ENCODE results near the gene SPECC1L. TPM values are rescaled to one million over a fixed set of nuclear protein-coding genes. Genes with fewer than 3 reads are reported as not detected.

Gene SPECC1L
- total RNA-seq, 4 donors from 2014 or later, result 63.6 to 116 (median 90.1) TPM

GRCh38 chr22:24416095-24416494 lies 145.5 kb downstream of the SPECC1L start:
- 85% methylated on average over 8 of the region's 8 CpGs for WGBS
- H3K4me1 ChIP-seq, result peaks cover 18 to 20% (median 18%) of the 10 kb centered on the region in 4 donors
- intact Hi-C loops (cut with DNase I), result no loop called here
- peaks cover 0 to 2% (median 0%) of the 10 kb centered on the region in 4 donors for H3K27me3 ChIP-seq
- H3K4me3 ChIP-seq, result no peak overlapping the region
- no peaks in the 10 kb centered on the region for H3K9me3 ChIP-seq
- DNase-seq (ENCODE audit: extremely low spot score), result no peak
- TF ChIP-seq POLR2A (IDR thresholded peaks at IDR 0.05; ENCODE audit: low read depth), result no peak
- TF ChIP-seq, protein P1, sequence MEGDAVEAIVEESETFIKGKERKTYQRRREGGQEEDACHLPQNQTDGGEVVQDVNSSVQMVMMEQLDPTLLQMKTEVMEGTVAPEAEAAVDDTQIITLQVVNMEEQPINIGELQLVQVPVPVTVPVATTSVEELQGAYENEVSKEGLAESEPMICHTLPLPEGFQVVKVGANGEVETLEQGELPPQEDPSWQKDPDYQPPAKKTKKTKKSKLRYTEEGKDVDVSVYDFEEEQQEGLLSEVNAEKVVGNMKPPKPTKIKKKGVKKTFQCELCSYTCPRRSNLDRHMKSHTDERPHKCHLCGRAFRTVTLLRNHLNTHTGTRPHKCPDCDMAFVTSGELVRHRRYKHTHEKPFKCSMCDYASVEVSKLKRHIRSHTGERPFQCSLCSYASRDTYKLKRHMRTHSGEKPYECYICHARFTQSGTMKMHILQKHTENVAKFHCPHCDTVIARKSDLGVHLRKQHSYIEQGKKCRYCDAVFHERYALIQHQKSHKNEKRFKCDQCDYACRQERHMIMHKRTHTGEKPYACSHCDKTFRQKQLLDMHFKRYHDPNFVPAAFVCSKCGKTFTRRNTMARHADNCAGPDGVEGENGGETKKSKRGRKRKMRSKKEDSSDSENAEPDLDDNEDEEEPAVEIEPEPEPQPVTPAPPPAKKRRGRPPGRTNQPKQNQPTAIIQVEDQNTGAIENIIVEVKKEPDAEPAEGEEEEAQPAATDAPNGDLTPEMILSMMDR (IDR thresholded peaks at IDR 0.05), result no peak
- TF ChIP-seq POLR2AphosphoS5 (IDR thresholded peaks at IDR 0.05), result no peak
- no peak for TF ChIP-seq EP300 (IDR thresholded peaks at IDR 0.05)
- peaks cover 46 to 76% (median 64%) of the 10 kb centered on the region in 4 donors for H3K36me3 ChIP-seq
- no peak overlapping the region for H3K27ac ChIP-seq (replicated peaks in 1 of 4)

DNA sequence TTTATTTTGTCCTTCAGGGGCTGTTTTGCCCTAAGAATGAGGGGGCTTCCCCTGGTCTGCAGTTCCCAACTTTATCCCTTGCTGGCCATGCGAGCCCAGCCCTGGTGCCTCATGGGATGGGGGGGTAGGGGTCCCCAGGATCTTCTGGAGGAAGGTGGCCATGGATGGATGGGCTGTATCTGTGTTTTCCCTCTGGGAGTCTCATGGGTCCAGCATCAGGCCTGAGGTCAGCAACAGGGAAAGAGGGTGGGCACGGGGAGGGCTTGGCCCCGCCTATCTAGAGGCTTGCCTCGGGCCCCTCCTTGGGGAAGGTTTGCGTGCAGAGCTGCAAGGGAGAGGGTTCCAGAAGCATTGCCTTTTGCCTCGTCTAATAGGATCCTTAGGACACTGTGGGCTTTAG lies 146.0 kb downstream of the SPECC1L start:
- peaks cover 19 to 26% (median 23%) of the 10 kb centered on the region in 4 donors for H3K4me1 ChIP-seq
- peaks cover 0 to 6% (median 0%) of the 10 kb centered on the region in 4 donors for H3K27me3 ChIP-seq
- no peak overlapping the region for H3K27ac ChIP-seq (replicated peaks in 1 of 4)
- intact Hi-C loops (cut with DNase I), result no loop called here
- TF ChIP-seq POLR2A (IDR thresholded peaks at IDR 0.05; ENCODE audit: low read depth) (no peak), EP300 (IDR thresholded peaks at IDR 0.05) (no peak), POLR2AphosphoS5 (IDR thresholded peaks at IDR 0.05) (no peak)
- TF ChIP-seq, protein P1 (IDR thresholded peaks at IDR 0.05), result no peak
- H3K9me3 ChIP-seq, result no peaks in the 10 kb centered on the region
- H3K4me3 ChIP-seq, result no peak overlapping the region
- no peak for DNase-seq (ENCODE audit: extremely low spot score)
- peaks cover 43 to 71% (median 60%) of the 10 kb centered on the region in 4 donors for H3K36me3 ChIP-seq
- WGBS, result 75% methylated on average over 2 of the region's 6 CpGs

GRCh38 chr22:24417200-24417599 lies 146.6 kb downstream of the SPECC1L start:
- Histone ChIP-seq H3K27me3 (peaks cover 0 to 6% (median 0%) of the 10 kb centered on the region in 4 donors), H3K27ac (replicated peaks in 1 of 4) (no peak overlapping the region), H3K4me3 (no peak overlapping the region), H3K9me3 (no peaks in the 10 kb centered on the region), H3K36me3 (peaks cover 37 to 65% (median 54%) of the 10 kb centered on the region in 4 donors), H3K4me1 (peaks cover 19 to 30% (median 26%) of the 10 kb centered on the region in 4 donors)
- intact Hi-C loops (cut with DNase I), result no loop called here
- TF ChIP-seq POLR2A (IDR thresholded peaks at IDR 0.05; ENCODE audit: low read depth), result no peak
- no peak for TF ChIP-seq EP300 (IDR thresholded peaks at IDR 0.05)
- no peak for TF ChIP-seq POLR2AphosphoS5 (IDR thresholded peaks at IDR 0.05)
- WGBS, result 90% methylated on average over 7 of the region's 7 CpGs
- no peak for DNase-seq (ENCODE audit: extremely low spot score)

DNA sequence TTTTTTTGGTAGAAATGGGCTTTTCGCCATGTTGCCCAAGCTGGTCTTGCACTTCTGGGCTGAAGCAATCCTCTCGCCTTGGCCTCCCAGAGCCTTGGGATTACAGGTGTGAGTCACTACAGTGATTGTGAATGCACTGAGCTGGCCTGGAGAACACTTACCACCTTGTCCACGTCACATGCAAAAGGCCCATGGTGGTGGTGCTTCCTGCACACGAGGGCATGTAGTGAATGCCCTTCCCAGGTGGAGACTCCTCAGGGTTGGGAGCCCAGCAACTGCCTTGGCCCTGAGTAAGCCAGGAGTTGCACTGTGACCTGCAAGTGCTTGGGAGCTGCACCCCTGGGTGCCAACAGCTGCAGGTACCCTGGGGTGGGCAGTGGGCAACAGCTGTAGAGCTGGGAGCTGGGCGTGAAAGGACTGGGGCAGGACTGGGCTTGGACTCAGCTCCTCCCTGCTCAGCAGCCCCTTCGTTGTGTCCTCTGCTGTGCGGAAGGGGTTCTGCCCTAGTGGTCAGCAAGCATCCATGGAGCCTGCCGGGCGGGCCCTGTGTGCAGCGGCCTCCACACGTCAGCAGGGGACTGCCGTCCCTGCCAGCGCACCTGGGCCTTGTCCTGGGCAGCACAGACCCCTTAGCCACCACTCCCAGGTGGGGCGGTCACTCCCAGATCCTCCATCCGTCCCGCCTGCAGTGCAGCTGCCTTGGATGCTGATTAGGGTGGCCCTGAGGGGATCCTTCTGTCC lies 147.4 kb downstream of the SPECC1L start:
- no peak for DNase-seq (ENCODE audit: extremely low spot score)
- no peak overlapping the region for H3K4me3 ChIP-seq
- intact Hi-C loops (cut with DNase I), result no loop called here
- no peak for TF ChIP-seq POLR2AphosphoS5 (IDR thresholded peaks at IDR 0.05)
- TF ChIP-seq EP300 (IDR thresholded peaks at IDR 0.05), result no peak
- TF ChIP-seq, protein P1 (IDR thresholded peaks at IDR 0.05), result no peak
- no peak for TF ChIP-seq POLR2A (IDR thresholded peaks at IDR 0.05; ENCODE audit: low read depth)
- no peaks in the 10 kb centered on the region for H3K9me3 ChIP-seq
- H3K27ac ChIP-seq (replicated peaks in 1 of 4), result no peak overlapping the region
- peaks cover 19 to 36% (median 27%) of the 10 kb centered on the region in 4 donors for H3K4me1 ChIP-seq
- H3K36me3 ChIP-seq, result peaks cover 29 to 56% (median 46%) of the 10 kb centered on the region in 4 donors
- WGBS, result 90% methylated on average over 6 of the region's 16 CpGs
- peaks cover 0 to 10% (median 0%) of the 10 kb centered on the region in 4 donors for H3K27me3 ChIP-seq

DNA sequence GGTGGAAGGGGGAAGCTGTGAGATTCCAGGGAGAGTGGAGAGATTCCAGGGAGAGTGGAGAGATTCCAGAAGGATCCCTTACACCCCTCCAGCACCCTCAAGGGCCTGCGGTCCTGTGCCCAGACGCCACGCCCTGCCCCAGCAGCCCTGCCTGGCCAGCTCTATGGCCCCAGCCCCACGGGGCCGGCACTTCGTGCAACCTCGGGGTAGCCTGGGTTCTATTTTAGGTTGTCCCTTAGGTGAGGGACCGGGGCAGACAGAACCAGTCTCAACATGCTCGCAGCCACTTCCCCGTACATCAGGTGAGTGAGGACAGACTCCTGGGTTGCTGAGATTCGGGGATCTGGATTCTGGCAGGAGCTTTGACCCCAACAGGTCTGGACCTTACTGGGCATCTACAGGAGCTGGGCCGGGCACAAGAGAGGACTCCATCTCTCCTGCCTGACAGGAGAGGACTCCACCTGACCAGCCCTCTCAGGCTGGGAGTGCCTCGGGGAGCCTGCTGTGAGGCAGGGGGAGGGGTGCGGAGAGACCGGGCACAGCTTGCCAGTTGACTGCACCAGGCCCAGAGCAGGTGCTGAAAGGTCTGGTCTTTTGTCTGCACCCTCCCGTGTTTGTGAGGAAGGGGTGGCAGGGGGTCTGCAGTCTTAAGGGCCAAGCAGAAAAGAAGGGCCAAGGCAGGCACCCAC lies 148.3 kb downstream of the SPECC1L start:
- Histone ChIP-seq H3K27me3 (peaks cover 0 to 19% (median under 1%) of the 10 kb centered on the region in 4 donors), H3K27ac (replicated peaks in 1 of 4) (no peak overlapping the region), H3K36me3 (peaks cover 27 to 48% (median 38%) of the 10 kb centered on the region in 4 donors), H3K4me1 (peaks cover 27 to 44% (median 33%) of the 10 kb centered on the region in 4 donors), H3K9me3 (no peaks in the 10 kb centered on the region), H3K4me3 (no peak overlapping the region)
- no peak for DNase-seq (ENCODE audit: extremely low spot score)
- WGBS, result 79% methylated on average over 4 of the region's 16 CpGs
- no peak for TF ChIP-seq EP300 (IDR thresholded peaks at IDR 0.05)
- TF ChIP-seq, protein P1 (IDR thresholded peaks at IDR 0.05), result no peak
- no peak for TF ChIP-seq POLR2AphosphoS5 (IDR thresholded peaks at IDR 0.05)
- no peak for TF ChIP-seq POLR2A (IDR thresholded peaks at IDR 0.05; ENCODE audit: low read depth)
- intact Hi-C loops (cut with DNase I), result no loop called here
